HEK293 (cell line): Measurements from ENCODE around the gene BICRA.
A peak's percentile ranks its signal among the peaks of the same experiment; 100 is the strongest.

ENCODE experiments used
- CTCF ChIA-PET: fragments of 350-600 bp; formaldehyde crosslinking; extraction: SDS; loops from one replicate; lab custom pipeline; 2021; ENCODE audit warnings: antibody characterized with exemption; lab: Yijun Ruan, JAX
- POLR2A ChIA-PET: fragments of 300-600 bp; formaldehyde crosslinking; extraction: SDS; loops from one replicate; lab custom pipeline; 2020; ENCODE audit warnings: antibody characterized with exemption, inconsistent platforms; lab: Yijun Ruan, JAX
- H3K27ac ChIP-seq: fragments of 200-500 bp; sonication (Bioruptor generic); 2 replicates; pipeline ENCODE4 v1.5.1; 2014; ENCODE audit warnings: low read depth, low read length, control low read depth, inconsistent platforms; ENCODE audit errors: extremely low read depth
- H3K36me3 ChIP-seq, 2 experiments: fragments of 200-500 bp in 1 of 2; sonication (Bioruptor generic) in 1 of 2; 1 replicate in 1 of 2; 2 replicates in 1 of 2; pipeline ENCODE4 v1.5.1; 2014 to 2017; ENCODE audit warnings: inconsistent platforms in 2 of 2, low read length in 2 of 2; ENCODE audit not compliant: control insufficient read depth in 2 of 2, insufficient read depth in 1 of 2
- H3K4me1 ChIP-seq: fragments of 200-500 bp; sonication (Bioruptor generic); 2 replicates; pipeline ENCODE4 v1.5.1; 2014; ENCODE audit warnings: mild to moderate bottlenecking, low read length, inconsistent platforms; ENCODE audit not compliant: control insufficient read depth, insufficient read depth
- H3K4me3 ChIP-seq: 2 replicates; pipeline ENCODE4 v1.5.1; 2011; ENCODE audit warnings: low read depth, mild to moderate bottlenecking, control low read depth, low read length, moderate library complexity
- H3K9me3 ChIP-seq: fragments of 200-500 bp; sonication (Bioruptor generic); 2 replicates; pipeline ENCODE4 v1.5.1; 2014; ENCODE audit warnings: low read depth, low read length, inconsistent platforms; ENCODE audit not compliant: control insufficient read depth, insufficient read depth
- EGR2 ChIP-seq: fragments of 450-650 bp; formaldehyde crosslinking; IDR thresholded peaks from 2 replicates; pipeline ENCODE4 v1.5.1; 2016; ENCODE audit warnings: low read depth, missing biosample characterization, missing genetic modification characterization
- PRDM1 ChIP-seq: fragments of 450-650 bp; formaldehyde crosslinking; IDR thresholded peaks from 2 replicates; pipeline ENCODE4; 2016; ENCODE audit warnings: missing biosample characterization, missing genetic modification characterization
- SP7 ChIP-seq: fragments of 450-650 bp; formaldehyde crosslinking; IDR thresholded peaks from 2 replicates; pipeline ENCODE4 v1.5.1; 2016; ENCODE audit warnings: missing biosample characterization, missing genetic modification characterization
- TCF7L2 ChIP-seq: IDR thresholded peaks from 2 replicates; pipeline ENCODE4 v1.6.1; 2011; ENCODE audit warnings: low read depth, mild to moderate bottlenecking, inconsistent platforms, low read length, moderate library complexity, borderline replicate concordance
- TRIM28 ChIP-seq: IDR thresholded peaks from 2 replicates; pipeline ENCODE4 v1.6.1; 2011; ENCODE audit warnings: low read length, control low read depth, borderline replicate concordance
- WT1 ChIP-seq: fragments of 450-650 bp; formaldehyde crosslinking; IDR thresholded peaks from 2 replicates; pipeline ENCODE4 v1.5.1; 2016; ENCODE audit warnings: missing biosample characterization, missing genetic modification characterization
- ZBTB17 ChIP-seq: fragments of 450-650 bp; formaldehyde crosslinking; IDR thresholded peaks from 2 replicates; pipeline ENCODE4 v1.5.1; 2016; ENCODE audit warnings: missing biosample characterization, missing genetic modification characterization
- ZBTB20 ChIP-seq: fragments of 450-650 bp; formaldehyde crosslinking; IDR thresholded peaks from 2 replicates; pipeline ENCODE4 v1.5.1; 2016; ENCODE audit warnings: missing biosample characterization, missing genetic modification characterization
- ZEB2 ChIP-seq: fragments of 450-650 bp; formaldehyde crosslinking; IDR thresholded peaks from 2 replicates; pipeline ENCODE4 v1.5.1; 2016; ENCODE audit warnings: missing biosample characterization, missing genetic modification characterization
- ZFHX2 ChIP-seq: fragments of 450-650 bp; formaldehyde crosslinking; conservative IDR thresholded peaks from 2 replicates; pipeline ENCODE4 v1.5.1; 2016; ENCODE audit warnings: missing biosample characterization, missing genetic modification characterization
- ZNF133 ChIP-seq: fragments of 450-650 bp; formaldehyde crosslinking; IDR thresholded peaks from 2 replicates; pipeline ENCODE4 v1.5.1; 2016; ENCODE audit warnings: missing biosample characterization, missing genetic modification characterization
- ZNF169 ChIP-seq: fragments of 450-650 bp; formaldehyde crosslinking; IDR thresholded peaks from 2 replicates; pipeline ENCODE4 v1.5.1; 2016; ENCODE audit warnings: missing biosample characterization, missing genetic modification characterization
- ZNF175 ChIP-seq: fragments of 450-650 bp; formaldehyde crosslinking; IDR thresholded peaks from 2 replicates; pipeline ENCODE4 v1.5.1; 2016; ENCODE audit warnings: missing biosample characterization, missing genetic modification characterization
- ZNF24 ChIP-seq: fragments of 450-650 bp; formaldehyde crosslinking; IDR thresholded peaks from 2 replicates; pipeline ENCODE4 v1.5.1; 2016; ENCODE audit warnings: missing biosample characterization, missing genetic modification characterization
- ZNF341 ChIP-seq: fragments of 450-650 bp; formaldehyde crosslinking; IDR thresholded peaks from 2 replicates; pipeline ENCODE4; 2016; ENCODE audit warnings: low read depth, missing biosample characterization, missing genetic modification characterization
- ZNF561 ChIP-seq: fragments of 450-650 bp; IDR thresholded peaks from 2 replicates; pipeline ENCODE4 v1.5.1; 2018; ENCODE audit warnings: missing biosample characterization, missing genetic modification characterization, borderline replicate concordance
- ZNF600 ChIP-seq: fragments of 450-650 bp; formaldehyde crosslinking; IDR thresholded peaks from 2 replicates; pipeline ENCODE4 v1.5.1; 2016; ENCODE audit warnings: missing biosample characterization, missing genetic modification characterization
- ZNF776 ChIP-seq: fragments of 450-650 bp; formaldehyde crosslinking; IDR thresholded peaks from 2 replicates; pipeline ENCODE4 v1.5.0; 2017; ENCODE audit warnings: missing biosample characterization, missing genetic modification characterization, borderline replicate concordance
- ZSCAN23 ChIP-seq: fragments of 450-650 bp; formaldehyde crosslinking; IDR thresholded peaks from 2 replicates; pipeline ENCODE4 v1.5.1; 2016; ENCODE audit warnings: missing biosample characterization, missing genetic modification characterization
- ZXDB ChIP-seq: fragments of 450-650 bp; formaldehyde crosslinking; IDR thresholded peaks from 2 replicates; pipeline ENCODE4 v1.5.1; 2016; ENCODE audit warnings: missing biosample characterization, missing genetic modification characterization
- TF ChIP-seq, protein P1 (sequence below): fragments of 450-650 bp; formaldehyde crosslinking; IDR thresholded peaks from 2 replicates; pipeline ENCODE4 v1.5.1; 2016; ENCODE audit warnings: missing biosample characterization, missing genetic modification characterization
- TF ChIP-seq, protein P2 (sequence below): fragments of 450-650 bp; formaldehyde crosslinking; IDR thresholded peaks from 2 replicates; pipeline ENCODE4 v1.5.1; 2016; ENCODE audit warnings: missing biosample characterization, missing genetic modification characterization, borderline replicate concordance
- TF ChIP-seq, protein P3 (sequence below): fragments of 450-650 bp; formaldehyde crosslinking; IDR thresholded peaks from 2 replicates; pipeline ENCODE4 v1.5.1; 2016; ENCODE audit warnings: missing biosample characterization, missing genetic modification characterization

Gene BICRA

DNA sequence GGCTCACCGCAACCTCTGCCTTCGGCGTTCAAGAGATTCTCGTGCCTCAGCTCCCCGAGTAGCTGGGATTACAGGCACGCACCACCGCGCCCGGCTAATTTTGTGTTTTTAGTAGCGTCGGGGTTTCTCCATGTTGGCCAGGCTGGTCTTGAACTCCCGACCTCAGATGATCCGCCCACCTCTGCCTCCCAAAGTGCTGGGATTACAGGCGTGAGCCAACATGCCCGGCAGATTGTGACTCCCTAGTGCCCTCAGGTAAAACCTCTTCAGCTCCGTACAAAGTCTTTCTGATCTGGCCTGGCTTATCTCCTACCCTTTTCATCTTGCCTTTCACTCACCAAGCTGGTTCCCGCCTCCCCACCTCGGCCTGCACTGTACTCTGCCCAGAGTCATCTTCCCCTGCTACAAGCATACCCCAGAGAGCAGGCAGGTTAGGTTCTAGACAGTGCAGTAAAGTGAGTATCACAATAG lies 15.0 kb downstream of the BICRA start:
- ChIA-PET CTCF (interaction anchor here (0.7 to 1.1 kb wide), 5 partner anchors 11 to 414 kb away, joined by 3 to 8 read pairs (median 4); no protein-coding TSS in a partner anchor), POLR2A (interaction anchor here (0.7 to 1.7 kb wide), 6 partner anchors 10 to 109 kb away, joined by 3 to 6 read pairs (median 4); partner anchors contain the start of gene NAPA)
- peak; percentile 80 for TF ChIP-seq SP7 (tag by site-specific recombination)
- peak; percentile 49 for TF ChIP-seq ZBTB17 (tag by site-specific recombination)
- no peak for TF ChIP-seq ZNF175 (tag by site-specific recombination)
- peak; percentile 87 for TF ChIP-seq ZFHX2 (tag by site-specific recombination)
- TF ChIP-seq, protein P1, sequence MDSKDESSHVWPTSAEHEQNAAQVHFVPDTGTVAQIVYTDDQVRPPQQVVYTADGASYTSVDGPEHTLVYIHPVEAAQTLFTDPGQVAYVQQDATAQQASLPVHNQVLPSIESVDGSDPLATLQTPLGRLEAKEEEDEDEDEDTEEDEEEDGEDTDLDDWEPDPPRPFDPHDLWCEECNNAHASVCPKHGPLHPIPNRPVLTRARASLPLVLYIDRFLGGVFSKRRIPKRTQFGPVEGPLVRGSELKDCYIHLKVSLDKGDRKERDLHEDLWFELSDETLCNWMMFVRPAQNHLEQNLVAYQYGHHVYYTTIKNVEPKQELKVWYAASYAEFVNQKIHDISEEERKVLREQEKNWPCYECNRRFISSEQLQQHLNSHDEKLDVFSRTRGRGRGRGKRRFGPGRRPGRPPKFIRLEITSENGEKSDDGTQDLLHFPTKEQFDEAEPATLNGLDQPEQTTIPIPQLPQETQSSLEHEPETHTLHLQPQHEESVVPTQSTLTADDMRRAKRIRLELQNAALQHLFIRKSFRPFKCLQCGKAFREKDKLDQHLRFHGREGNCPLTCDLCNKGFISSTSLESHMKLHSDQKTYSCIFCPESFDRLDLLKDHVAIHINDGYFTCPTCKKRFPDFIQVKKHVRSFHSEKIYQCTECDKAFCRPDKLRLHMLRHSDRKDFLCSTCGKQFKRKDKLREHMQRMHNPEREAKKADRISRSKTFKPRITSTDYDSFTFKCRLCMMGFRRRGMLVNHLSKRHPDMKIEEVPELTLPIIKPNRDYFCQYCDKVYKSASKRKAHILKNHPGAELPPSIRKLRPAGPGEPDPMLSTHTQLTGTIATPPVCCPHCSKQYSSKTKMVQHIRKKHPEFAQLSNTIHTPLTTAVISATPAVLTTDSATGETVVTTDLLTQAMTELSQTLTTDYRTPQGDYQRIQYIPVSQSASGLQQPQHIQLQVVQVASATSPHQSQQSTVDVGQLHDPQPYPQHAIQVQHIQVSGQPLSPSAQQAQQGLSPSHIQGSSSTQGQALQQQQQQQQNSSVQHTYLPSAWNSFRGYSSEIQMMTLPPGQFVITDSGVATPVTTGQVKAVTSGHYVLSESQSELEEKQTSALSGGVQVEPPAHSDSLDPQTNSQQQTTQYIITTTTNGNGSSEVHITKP (tag by site-specific recombination): peak; percentile 33; the same call in 1 of the 2 replicates
- peak; percentile 52; the same call in 1 of the 2 replicates for TF ChIP-seq PRDM1 (tag by site-specific recombination)
- TF ChIP-seq ZNF561 (tag by site-specific recombination): no peak
- TF ChIP-seq EGR2: peak; percentile 63
- peak; percentile 51; the same call in 1 of the 2 replicates for TF ChIP-seq TRIM28
- no peak for TF ChIP-seq ZNF776 (tag by site-specific recombination)
- TF ChIP-seq ZNF169: no peak
- peak; percentile 48; the same call in 1 of the 2 replicates for TF ChIP-seq TCF7L2
- peak; percentile 77 for TF ChIP-seq ZNF600 (tag by site-specific recombination)
- 0 out of 2 replicates have a peak, but pooled peaks have one; percentile 19 for TF ChIP-seq ZXDB (tag by site-specific recombination)
- TF ChIP-seq ZEB2: no peak
- no peak for TF ChIP-seq ZSCAN23 (tag by site-specific recombination)
- 0 out of 2 replicates have a peak, but pooled peaks have one; percentile 37 for TF ChIP-seq ZBTB20 (tag by site-specific recombination)
- peak; percentile 46; the same call in 1 of the 2 replicates for TF ChIP-seq WT1
- TF ChIP-seq ZNF133: no peak
- TF ChIP-seq ZNF24 (tag by site-specific recombination): no peak
- TF ChIP-seq ZNF341 (tag by site-specific recombination): no peak
- Histone ChIP-seq H3K27ac (0 out of 2 replicates have a peak overlapping the region, but pooled peaks have one; percentile 16), H3K4me1 (peaks cover 3% of the 10 kb centered on the region; the same call in 1 of the 2 replicates), H3K36me3 (peaks cover 3 to 15% of the 10 kb centered on the region in 2 experiments; a peak in 2 of 3 replicates), H3K9me3 (no peaks in the 10 kb centered on the region), H3K4me3 (no peak overlapping the region)

DNA sequence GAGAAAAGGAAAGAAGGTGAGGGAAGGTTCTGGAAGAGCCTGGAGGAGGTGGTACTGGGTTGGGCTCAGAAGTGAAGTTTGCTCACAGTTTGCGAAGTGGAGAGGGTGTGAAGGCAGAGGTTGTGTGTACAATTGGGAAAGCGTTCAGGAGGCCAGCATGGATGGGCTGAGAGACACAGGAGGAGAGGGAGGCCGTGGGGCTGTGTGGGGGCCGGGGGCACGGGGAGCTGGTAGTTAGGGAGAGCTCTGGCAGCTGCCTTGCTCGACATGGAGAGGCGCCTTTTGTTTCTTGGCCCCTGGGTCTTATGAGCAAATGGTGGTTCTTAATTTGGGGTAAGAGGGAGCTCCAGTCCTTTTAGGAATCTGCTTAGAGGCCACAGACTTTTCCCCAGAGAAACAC lies 16.7 kb downstream of the BICRA start:
- no peak overlapping the region for H3K4me3 ChIP-seq
- H3K4me1 ChIP-seq: 0 out of 2 replicates have a peak, but pooled peaks cover 3% of the 10 kb centered on the region
- CTCF ChIA-PET: interaction anchor here (0.5 to 1.3 kb wide), 7 partner anchors 13 to 281 kb away, joined by 3 to 5 read pairs (median 3); partner anchors contain the start of gene KPTN
- POLR2A ChIA-PET: interaction anchor here (1.1 to 1.2 kb wide), 2 partner anchors 9 to 11 kb away, joined by 3 to 4 read pairs; no protein-coding TSS in a partner anchor
- H3K36me3 ChIP-seq: peaks cover 0 to 14% of the 10 kb centered on the region in 2 experiments; a peak in 2 of 3 replicates
- no peak overlapping the region for H3K27ac ChIP-seq
- H3K9me3 ChIP-seq: no peaks in the 10 kb centered on the region
- TF ChIP-seq, protein P2, sequence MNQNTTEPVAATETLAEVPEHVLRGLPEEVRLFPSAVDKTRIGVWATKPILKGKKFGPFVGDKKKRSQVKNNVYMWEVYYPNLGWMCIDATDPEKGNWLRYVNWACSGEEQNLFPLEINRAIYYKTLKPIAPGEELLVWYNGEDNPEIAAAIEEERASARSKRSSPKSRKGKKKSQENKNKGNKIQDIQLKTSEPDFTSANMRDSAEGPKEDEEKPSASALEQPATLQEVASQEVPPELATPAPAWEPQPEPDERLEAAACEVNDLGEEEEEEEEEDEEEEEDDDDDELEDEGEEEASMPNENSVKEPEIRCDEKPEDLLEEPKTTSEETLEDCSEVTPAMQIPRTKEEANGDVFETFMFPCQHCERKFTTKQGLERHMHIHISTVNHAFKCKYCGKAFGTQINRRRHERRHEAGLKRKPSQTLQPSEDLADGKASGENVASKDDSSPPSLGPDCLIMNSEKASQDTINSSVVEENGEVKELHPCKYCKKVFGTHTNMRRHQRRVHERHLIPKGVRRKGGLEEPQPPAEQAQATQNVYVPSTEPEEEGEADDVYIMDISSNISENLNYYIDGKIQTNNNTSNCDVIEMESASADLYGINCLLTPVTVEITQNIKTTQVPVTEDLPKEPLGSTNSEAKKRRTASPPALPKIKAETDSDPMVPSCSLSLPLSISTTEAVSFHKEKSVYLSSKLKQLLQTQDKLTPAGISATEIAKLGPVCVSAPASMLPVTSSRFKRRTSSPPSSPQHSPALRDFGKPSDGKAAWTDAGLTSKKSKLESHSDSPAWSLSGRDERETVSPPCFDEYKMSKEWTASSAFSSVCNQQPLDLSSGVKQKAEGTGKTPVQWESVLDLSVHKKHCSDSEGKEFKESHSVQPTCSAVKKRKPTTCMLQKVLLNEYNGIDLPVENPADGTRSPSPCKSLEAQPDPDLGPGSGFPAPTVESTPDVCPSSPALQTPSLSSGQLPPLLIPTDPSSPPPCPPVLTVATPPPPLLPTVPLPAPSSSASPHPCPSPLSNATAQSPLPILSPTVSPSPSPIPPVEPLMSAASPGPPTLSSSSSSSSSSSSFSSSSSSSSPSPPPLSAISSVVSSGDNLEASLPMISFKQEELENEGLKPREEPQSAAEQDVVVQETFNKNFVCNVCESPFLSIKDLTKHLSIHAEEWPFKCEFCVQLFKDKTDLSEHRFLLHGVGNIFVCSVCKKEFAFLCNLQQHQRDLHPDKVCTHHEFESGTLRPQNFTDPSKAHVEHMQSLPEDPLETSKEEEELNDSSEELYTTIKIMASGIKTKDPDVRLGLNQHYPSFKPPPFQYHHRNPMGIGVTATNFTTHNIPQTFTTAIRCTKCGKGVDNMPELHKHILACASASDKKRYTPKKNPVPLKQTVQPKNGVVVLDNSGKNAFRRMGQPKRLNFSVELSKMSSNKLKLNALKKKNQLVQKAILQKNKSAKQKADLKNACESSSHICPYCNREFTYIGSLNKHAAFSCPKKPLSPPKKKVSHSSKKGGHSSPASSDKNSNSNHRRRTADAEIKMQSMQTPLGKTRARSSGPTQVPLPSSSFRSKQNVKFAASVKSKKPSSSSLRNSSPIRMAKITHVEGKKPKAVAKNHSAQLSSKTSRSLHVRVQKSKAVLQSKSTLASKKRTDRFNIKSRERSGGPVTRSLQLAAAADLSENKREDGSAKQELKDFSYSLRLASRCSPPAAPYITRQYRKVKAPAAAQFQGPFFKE: no peak
- TF ChIP-seq, protein P3, sequence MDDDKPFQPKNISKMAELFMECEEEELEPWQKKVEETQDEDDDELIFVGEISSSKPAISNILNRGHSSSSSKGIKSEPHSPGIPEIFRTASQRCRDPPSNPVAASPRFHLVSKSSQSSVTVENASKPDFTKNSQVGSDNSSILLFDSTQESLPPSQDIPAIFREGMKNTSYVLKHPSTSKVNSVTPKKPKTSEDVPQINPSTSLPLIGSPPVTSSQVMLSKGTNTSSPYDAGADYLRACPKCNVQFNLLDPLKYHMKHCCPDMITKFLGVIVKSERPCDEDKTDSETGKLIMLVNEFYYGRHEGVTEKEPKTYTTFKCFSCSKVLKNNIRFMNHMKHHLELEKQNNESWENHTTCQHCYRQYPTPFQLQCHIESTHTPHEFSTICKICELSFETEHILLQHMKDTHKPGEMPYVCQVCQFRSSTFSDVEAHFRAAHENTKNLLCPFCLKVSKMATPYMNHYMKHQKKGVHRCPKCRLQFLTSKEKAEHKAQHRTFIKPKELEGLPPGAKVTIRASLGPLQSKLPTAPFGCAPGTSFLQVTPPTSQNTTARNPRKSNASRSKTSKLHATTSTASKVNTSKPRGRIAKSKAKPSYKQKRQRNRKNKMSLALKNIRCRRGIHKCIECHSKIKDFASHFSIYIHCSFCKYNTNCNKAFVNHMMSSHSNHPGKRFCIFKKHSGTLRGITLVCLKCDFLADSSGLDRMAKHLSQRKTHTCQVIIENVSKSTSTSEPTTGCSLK: no peak
- TF ChIP-seq TCF7L2: no peak
- no peak for TF ChIP-seq ZNF133
- TF ChIP-seq WT1: no peak
